ENCODE results near the gene MYH11. TPM values are rescaled to one million over a fixed set of nuclear protein-coding genes. Genes with fewer than 3 reads are reported as not detected.
A peak's percentile ranks its signal among the peaks of the same experiment; 100 is the strongest.

The MYH11 gene
- total RNA-seq, 1 experiment from 2014 or later, result not detected

GRCh38 chr16:15671530-15672117 lies 185.2 kb downstream of the MYH11 start:
- intact Hi-C loops (cut with micrococcal nuclease), result loop anchor here (1.0 kb wide), 1 partner anchor 27 kb away; no protein-coding TSS in a partner anchor

GRCh38 chr16:15667091-15667742 lies 189.6 kb downstream of the MYH11 start:
- Mint-ChIP-seq H3K4me1 (ENCODE audit: insufficient read depth, unreplicated experiment) (peaks cover 11% of the 10 kb centered on the region), H3K36me3 (ENCODE audit: insufficient read depth, unreplicated experiment) (peaks cover 83% of the 10 kb centered on the region), H3K27me3 (ENCODE audit: insufficient read depth, unreplicated experiment) (no peaks in the 10 kb centered on the region), H3K9me3 (ENCODE audit: unreplicated experiment) (no peaks in the 10 kb centered on the region), H3K27ac (ENCODE audit: low read depth, unreplicated experiment) (no peak overlapping the region), H3K4me3 (ENCODE audit: unreplicated experiment) (no peak overlapping the region)
- intact Hi-C loops (cut with micrococcal nuclease), result no loop called here
- DNase-seq (ENCODE audit: unreplicated experiment), result no peak
- BruUV-seq (replicated peaks), result no TSS peak
- ChIA-PET POLR2A (interaction anchor here (0.6 to 1.6 kb wide), 2 partner anchors 9 to 36 kb away, joined by 3 to 4 read pairs; no protein-coding TSS in a partner anchor), CTCF (no interaction called here)
- TF ChIP-seq, protein P1, sequence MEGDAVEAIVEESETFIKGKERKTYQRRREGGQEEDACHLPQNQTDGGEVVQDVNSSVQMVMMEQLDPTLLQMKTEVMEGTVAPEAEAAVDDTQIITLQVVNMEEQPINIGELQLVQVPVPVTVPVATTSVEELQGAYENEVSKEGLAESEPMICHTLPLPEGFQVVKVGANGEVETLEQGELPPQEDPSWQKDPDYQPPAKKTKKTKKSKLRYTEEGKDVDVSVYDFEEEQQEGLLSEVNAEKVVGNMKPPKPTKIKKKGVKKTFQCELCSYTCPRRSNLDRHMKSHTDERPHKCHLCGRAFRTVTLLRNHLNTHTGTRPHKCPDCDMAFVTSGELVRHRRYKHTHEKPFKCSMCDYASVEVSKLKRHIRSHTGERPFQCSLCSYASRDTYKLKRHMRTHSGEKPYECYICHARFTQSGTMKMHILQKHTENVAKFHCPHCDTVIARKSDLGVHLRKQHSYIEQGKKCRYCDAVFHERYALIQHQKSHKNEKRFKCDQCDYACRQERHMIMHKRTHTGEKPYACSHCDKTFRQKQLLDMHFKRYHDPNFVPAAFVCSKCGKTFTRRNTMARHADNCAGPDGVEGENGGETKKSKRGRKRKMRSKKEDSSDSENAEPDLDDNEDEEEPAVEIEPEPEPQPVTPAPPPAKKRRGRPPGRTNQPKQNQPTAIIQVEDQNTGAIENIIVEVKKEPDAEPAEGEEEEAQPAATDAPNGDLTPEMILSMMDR (IDR thresholded peaks at IDR 0.05; ENCODE audit: unreplicated experiment), result no peak

More at GRCh38 chr16:15671530-15672117, 185.2 kb downstream of the MYH11 start:
- Mint-ChIP-seq H3K9me3 (ENCODE audit: unreplicated experiment) (no peaks in the 10 kb centered on the region), H3K36me3 (ENCODE audit: insufficient read depth, unreplicated experiment) (peaks cover 63% of the 10 kb centered on the region), H3K27me3 (ENCODE audit: insufficient read depth, unreplicated experiment) (no peaks in the 10 kb centered on the region), H3K4me3 (ENCODE audit: unreplicated experiment) (no peak overlapping the region), H3K27ac (ENCODE audit: low read depth, unreplicated experiment) (peak overlapping the region; percentile 99), H3K4me1 (ENCODE audit: insufficient read depth, unreplicated experiment) (peaks cover 30% of the 10 kb centered on the region)
- ChIA-PET CTCF (interaction anchor here (0.7 to 3.9 kb wide), 6 partner anchors 10 to 1168 kb away, joined by 3 to 18 read pairs (median 10); partner anchors contain the start of gene MARF1), POLR2A (interaction anchor here (0.9 to 7.2 kb wide), 6 partner anchors 11 to 38 kb away, joined by 3 to 173 read pairs (median 12); partner anchors contain the start of genes MARF1 and NDE1)
- no TSS peak for BruUV-seq (replicated peaks)
- DNase-seq (ENCODE audit: unreplicated experiment), result no peak
- TF ChIP-seq, protein P1 (IDR thresholded peaks at IDR 0.05; ENCODE audit: unreplicated experiment), result no peak

GRCh38 chr16:15665107-15665506 lies 191.7 kb downstream of the MYH11 start:
- ChIA-PET CTCF (interaction anchor here (0.6 kb wide), 2 partner anchors 20 to 685 kb away, joined by 3 to 4 read pairs; no protein-coding TSS in a partner anchor), POLR2A (interaction anchor here (1.1 to 2.2 kb wide), 2 partner anchors 14 to 23 kb away, joined by 3 to 6 read pairs; no protein-coding TSS in a partner anchor)
- no TSS peak for BruUV-seq (replicated peaks)
- H3K27me3 Mint-ChIP-seq (ENCODE audit: insufficient read depth, unreplicated experiment), result no peaks in the 10 kb centered on the region
- peaks cover 12% of the 10 kb centered on the region for H3K4me1 Mint-ChIP-seq (ENCODE audit: insufficient read depth, unreplicated experiment)
- peaks cover 87% of the 10 kb centered on the region for H3K36me3 Mint-ChIP-seq (ENCODE audit: insufficient read depth, unreplicated experiment)
- intact Hi-C loops (cut with micrococcal nuclease), result no loop called here
- TF ChIP-seq, protein P1 (IDR thresholded peaks at IDR 0.05; ENCODE audit: unreplicated experiment), result no peak
- no peak overlapping the region for H3K4me3 Mint-ChIP-seq (ENCODE audit: unreplicated experiment)
- DNase-seq (ENCODE audit: unreplicated experiment), result no peak
- H3K27ac Mint-ChIP-seq (ENCODE audit: low read depth, unreplicated experiment), result no peak overlapping the region
- no peaks in the 10 kb centered on the region for H3K9me3 Mint-ChIP-seq (ENCODE audit: unreplicated experiment)

- no TSS peak for BruUV-seq (replicated peaks)
- peak overlapping the region; percentile 29 for H3K27ac Mint-ChIP-seq (ENCODE audit: low read depth, unreplicated experiment)
- POLR2A ChIA-PET, result interaction anchor here (1.6 to 3.3 kb wide), 2 partner anchors 9 to 16 kb away, joined by 3 to 19 read pairs; partner anchors contain the start of gene MARF1
These were observed 196.6 kb downstream of the MYH11 start for GRCh38 chr16:15660203-15660601.

More at GRCh38 chr16:15660203-15660601, 196.6 kb downstream of the MYH11 start:
- TF ChIP-seq, protein P1 (IDR thresholded peaks at IDR 0.05; ENCODE audit: unreplicated experiment), result no peak
- CTCF ChIA-PET, result interaction anchor here (0.6 kb wide), 1 partner anchor 12 kb away, joined by 3 read pairs; no protein-coding TSS in a partner anchor
- no peaks in the 10 kb centered on the region for H3K27me3 Mint-ChIP-seq (ENCODE audit: insufficient read depth, unreplicated experiment)
- intact Hi-C loops (cut with micrococcal nuclease), result no loop called here
- H3K9me3 Mint-ChIP-seq (ENCODE audit: unreplicated experiment), result no peaks in the 10 kb centered on the region
- H3K4me1 Mint-ChIP-seq (ENCODE audit: insufficient read depth, unreplicated experiment), result peaks cover 7% of the 10 kb centered on the region
- no peak for DNase-seq (ENCODE audit: unreplicated experiment)
- peaks cover 70% of the 10 kb centered on the region for H3K36me3 Mint-ChIP-seq (ENCODE audit: insufficient read depth, unreplicated experiment)
- no peak overlapping the region for H3K4me3 Mint-ChIP-seq (ENCODE audit: unreplicated experiment)
